Endothelial cell of umbilical vein (primary cell): ENCODE results near the gene BCL2.

Experiments
- GATA2 ChIP-seq: IDR thresholded peaks from 2 replicates; pipeline ENCODE4 v1.7.0; 2011; ENCODE audit warnings: low read depth, mild to moderate bottlenecking, moderate library complexity, mixed read lengths, low read length; ENCODE audit not compliant: insufficient read length, insufficient read depth
- JUN ChIP-seq: IDR thresholded peaks from 2 replicates; pipeline ENCODE4 v1.6.1; 2011; ENCODE audit warnings: borderline replicate concordance, low read depth; ENCODE audit not compliant: insufficient read length, insufficient read depth
- MYC ChIP-seq: IDR thresholded peaks from one replicate; pipeline ENCODE4 v1.6.1; 2011; ENCODE audit warnings: mild to moderate bottlenecking, low read depth, low read length
- POLR2A ChIP-seq: IDR thresholded peaks from 2 replicates; pipeline ENCODE4 v1.6.1; 2012; ENCODE audit warnings: low read depth, mild to moderate bottlenecking, control low read depth, low read length
- POLR2AphosphoS5 ChIP-seq: IDR thresholded peaks from 2 replicates; pipeline ENCODE4 v1.6.1; 2012; ENCODE audit warnings: low read depth, mild to moderate bottlenecking, control low read depth, low read length, moderate library complexity; ENCODE audit not compliant: insufficient read depth
- TF ChIP-seq, protein P1 (sequence below), 2 donors: IDR thresholded peaks; 1 replicate in 1 of 2; 2 replicates in 1 of 2; pipeline ENCODE4 v1.5.1; 2011; ENCODE audit warnings: low read length in 2 of 2, mild to moderate bottlenecking in 2 of 2, moderate library complexity in 2 of 2, control low read depth in 1 of 2, inconsistent platforms in 1 of 2, low read depth in 1 of 2; ENCODE audit not compliant: insufficient read depth in 1 of 2; ENCODE audit errors: extremely low read depth in 1 of 2
- TF ChIP-seq, protein P2 (sequence below): IDR thresholded peaks from 2 replicates; pipeline ENCODE4 v1.6.1; 2011; ENCODE audit not compliant: insufficient read depth, insufficient read length

DNA sequence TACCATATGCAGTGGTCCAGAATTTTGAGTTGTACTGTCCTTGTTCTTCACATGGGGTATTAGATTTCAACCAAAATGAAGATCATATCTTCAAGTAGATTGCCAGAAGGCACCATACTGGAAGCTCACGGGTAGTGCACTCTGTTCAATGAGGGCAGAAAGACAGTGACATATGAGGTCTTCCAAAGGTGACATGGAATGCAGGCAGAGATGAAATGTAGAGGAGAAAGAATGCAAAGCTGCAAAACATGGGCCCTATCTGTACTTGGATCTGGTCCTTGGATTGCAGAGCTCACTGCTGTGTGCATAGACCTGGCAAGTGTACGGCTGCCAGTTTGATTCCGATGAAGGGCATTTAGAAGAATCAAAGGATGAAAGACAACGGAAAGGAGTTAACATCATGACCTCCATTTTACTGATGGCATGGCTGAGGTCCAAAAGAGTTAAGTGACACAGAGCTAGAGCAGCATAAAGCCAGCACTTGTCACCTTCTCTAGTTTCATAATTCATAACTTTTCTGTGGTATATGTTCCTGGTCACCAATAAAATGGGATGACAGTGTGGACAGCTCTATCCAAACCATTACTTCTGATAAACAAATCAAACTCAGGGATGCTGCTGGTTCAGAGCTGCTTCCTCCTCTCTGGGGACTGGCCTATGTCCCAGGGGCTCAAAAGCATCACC is 64.7 kb downstream of the BCL2 start:
- TF ChIP-seq, protein P1, sequence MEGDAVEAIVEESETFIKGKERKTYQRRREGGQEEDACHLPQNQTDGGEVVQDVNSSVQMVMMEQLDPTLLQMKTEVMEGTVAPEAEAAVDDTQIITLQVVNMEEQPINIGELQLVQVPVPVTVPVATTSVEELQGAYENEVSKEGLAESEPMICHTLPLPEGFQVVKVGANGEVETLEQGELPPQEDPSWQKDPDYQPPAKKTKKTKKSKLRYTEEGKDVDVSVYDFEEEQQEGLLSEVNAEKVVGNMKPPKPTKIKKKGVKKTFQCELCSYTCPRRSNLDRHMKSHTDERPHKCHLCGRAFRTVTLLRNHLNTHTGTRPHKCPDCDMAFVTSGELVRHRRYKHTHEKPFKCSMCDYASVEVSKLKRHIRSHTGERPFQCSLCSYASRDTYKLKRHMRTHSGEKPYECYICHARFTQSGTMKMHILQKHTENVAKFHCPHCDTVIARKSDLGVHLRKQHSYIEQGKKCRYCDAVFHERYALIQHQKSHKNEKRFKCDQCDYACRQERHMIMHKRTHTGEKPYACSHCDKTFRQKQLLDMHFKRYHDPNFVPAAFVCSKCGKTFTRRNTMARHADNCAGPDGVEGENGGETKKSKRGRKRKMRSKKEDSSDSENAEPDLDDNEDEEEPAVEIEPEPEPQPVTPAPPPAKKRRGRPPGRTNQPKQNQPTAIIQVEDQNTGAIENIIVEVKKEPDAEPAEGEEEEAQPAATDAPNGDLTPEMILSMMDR (IDR thresholded peaks at IDR 0.05; ENCODE audit: extremely low read depth in 1 of 2, insufficient read depth in 1 of 2, low read depth in 1 of 2, low read length in 2 of 2): no peak
- TF ChIP-seq MYC: no peak
- no peak for TF ChIP-seq JUN
- TF ChIP-seq, protein P2, sequence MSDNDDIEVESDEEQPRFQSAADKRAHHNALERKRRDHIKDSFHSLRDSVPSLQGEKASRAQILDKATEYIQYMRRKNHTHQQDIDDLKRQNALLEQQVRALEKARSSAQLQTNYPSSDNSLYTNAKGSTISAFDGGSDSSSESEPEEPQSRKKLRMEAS: no peak
- no peak for TF ChIP-seq POLR2AphosphoS5
- TF ChIP-seq POLR2A: no peak
- no peak for TF ChIP-seq GATA2
